ENCODE results near the gene SARM1. TPM values are rescaled to one million over a fixed set of nuclear protein-coding genes. Genes with fewer than 3 reads are reported as not detected.

Gene SARM1
- polyA plus RNA-seq, 1 donor from 2014 or later: 21.6 TPM

DNA sequence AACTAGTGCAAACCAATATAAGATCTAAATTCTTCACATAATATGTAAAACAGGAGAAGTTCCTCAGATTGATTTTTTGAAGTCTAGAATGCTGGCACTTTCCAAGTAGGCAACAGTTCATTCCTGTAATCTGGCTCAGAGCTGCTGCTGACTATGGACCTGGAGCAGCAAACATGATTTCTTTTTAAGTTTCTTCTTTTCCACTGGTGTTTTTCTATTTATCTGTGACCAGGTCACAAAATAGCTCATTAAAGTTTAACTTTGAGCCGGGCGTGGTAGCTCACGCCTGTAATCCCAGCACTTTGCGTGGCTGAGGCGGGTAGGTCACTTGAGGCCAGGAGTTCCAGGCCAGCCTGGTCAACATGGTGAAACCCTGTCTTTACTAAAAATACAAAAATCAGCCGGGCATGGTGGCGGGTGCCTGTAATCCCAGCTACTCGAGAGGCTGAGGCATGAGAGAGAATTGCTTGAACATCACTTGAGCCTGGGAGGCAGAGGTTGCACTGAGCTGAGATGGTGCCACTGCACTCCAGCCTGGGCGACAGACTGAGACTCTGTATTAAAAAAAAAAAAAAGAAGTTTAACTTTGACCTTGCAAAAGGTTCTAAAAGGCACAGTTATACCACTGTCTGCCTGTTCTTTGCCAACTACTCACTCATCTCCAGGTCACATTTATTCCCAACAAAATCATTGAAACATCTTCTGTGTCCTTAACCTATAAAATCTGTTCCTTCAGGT lies 72.6 kb downstream of the SARM1 start:
- H3K27me3 ChIP-seq (ENCODE audit: insufficient read depth, low read depth, low read length): no peaks in the 10 kb centered on the region
- H3K9ac ChIP-seq (ENCODE audit: low read length): no peak overlapping the region
- H3K9me3 ChIP-seq (ENCODE audit: low read length): no peaks in the 10 kb centered on the region
- TF ChIP-seq MXI1 (conservative IDR thresholded peaks at IDR 0.05; ENCODE audit: poor library complexity, severe bottlenecking): no peak
- no peak for TF ChIP-seq EP300 (conservative IDR thresholded peaks at IDR 0.05; ENCODE audit: poor library complexity, severe bottlenecking)
- TF ChIP-seq TAF1 (IDR thresholded peaks at IDR 0.05; ENCODE audit: low read depth): no peak
- TF ChIP-seq REST (IDR thresholded peaks at IDR 0.05; ENCODE audit: borderline replicate concordance): no peak
- no peak for TF ChIP-seq RAD21 (conservative IDR thresholded peaks at IDR 0.05)
- TF ChIP-seq CTCF (IDR thresholded peaks at IDR 0.05; ENCODE audit: poor library complexity, severe bottlenecking): no peak
- no peak for TF ChIP-seq EZH2 (IDR thresholded peaks at IDR 0.05; ENCODE audit: borderline replicate concordance, insufficient read depth, low read length, poor library complexity, severe bottlenecking)
- TF ChIP-seq POLR2AphosphoS5 (IDR thresholded peaks at IDR 0.05): no peak
- no peak for TF ChIP-seq SMC3 (conservative IDR thresholded peaks at IDR 0.05; ENCODE audit: poor library complexity)
- no peaks in the 10 kb centered on the region for H3K79me2 ChIP-seq (replicated peaks; ENCODE audit: insufficient read depth, low read length)
- H3K4me3 ChIP-seq (ENCODE audit: low read length): no peak overlapping the region
- no peaks in the 10 kb centered on the region for H4K20me1 ChIP-seq (ENCODE audit: insufficient read depth)
- no peak overlapping the region for H3K27ac ChIP-seq (ENCODE audit: low read length)
- H3K4me2 ChIP-seq (ENCODE audit: low read length): no peak overlapping the region
- no peak overlapping the region for H2AFZ ChIP-seq (ENCODE audit: low read depth, low read length)
- no peaks in the 10 kb centered on the region for H3F3A ChIP-seq (ENCODE audit: insufficient read depth, low read length, poor library complexity, severe bottlenecking)
- H3K36me3 ChIP-seq (ENCODE audit: insufficient read depth, low read length): no peaks in the 10 kb centered on the region
- H3K9me2 ChIP-seq (ENCODE audit: insufficient read depth, low read length): no peaks in the 10 kb centered on the region

- Histone ChIP-seq H3K4me3 (ENCODE audit: low read length) (no peak overlapping the region), H3K9me3 (ENCODE audit: low read length) (no peaks in the 10 kb centered on the region), H3K27ac (ENCODE audit: low read length) (no peak overlapping the region), H3K9ac (ENCODE audit: low read length) (no peak overlapping the region), H3K27me3 (ENCODE audit: insufficient read depth, low read depth, low read length) (no peaks in the 10 kb centered on the region), H2AFZ (ENCODE audit: low read depth, low read length) (no peak overlapping the region), H3K4me2 (ENCODE audit: low read length) (no peak overlapping the region), H3K79me2 (replicated peaks; ENCODE audit: insufficient read depth, low read length) (no peaks in the 10 kb centered on the region), H3K9me2 (ENCODE audit: insufficient read depth, low read length) (no peaks in the 10 kb centered on the region), H3F3A (ENCODE audit: insufficient read depth, low read length, poor library complexity, severe bottlenecking) (no peaks in the 10 kb centered on the region), H4K20me1 (ENCODE audit: insufficient read depth) (no peaks in the 10 kb centered on the region), H3K36me3 (ENCODE audit: insufficient read depth, low read length) (no peaks in the 10 kb centered on the region)
- TF ChIP-seq REST (IDR thresholded peaks at IDR 0.05; ENCODE audit: borderline replicate concordance): no peak
Observed at GRCh38 chr17:28446716-28447395, 75.4 kb downstream of the SARM1 start.
